GM23338 (cell line): ENCODE measurements around the gene CLEC11A.

Experiments used
- CREB1 ChIP-seq: fragments of 250-450 bp; sonication (Bioruptor Pico); IDR thresholded peaks from 2 replicates; pipeline ENCODE4 v1.5.0; 2020; ENCODE audit warnings: low read depth, mild to moderate bottlenecking, moderate library complexity
- EZH2 ChIP-seq: fragments of 200-600 bp; sonication (generic); IDR thresholded peaks from one replicate; pipeline ENCODE4 v1.8.0; 2017; ENCODE audit warnings: antibody characterized with exemption, mild to moderate bottlenecking, low read depth; ENCODE audit not compliant: unreplicated experiment
- EZH2phosphoT487 ChIP-seq: fragments of 200-600 bp; sonication (generic); IDR thresholded peaks from one replicate; pipeline ENCODE4 v1.8.1; 2018; ENCODE audit warnings: antibody characterized with exemption; ENCODE audit not compliant: unreplicated experiment
- POLR2AphosphoS5 ChIP-seq: IDR thresholded peaks from 2 replicates; pipeline ENCODE4 v1.6.1; 2016; ENCODE audit warnings: antibody characterized with exemption, low read depth
- REST ChIP-seq: IDR thresholded peaks from one replicate; pipeline ENCODE4 v1.6.1; 2018; ENCODE audit warnings: antibody characterized with exemption; ENCODE audit not compliant: unreplicated experiment
- STAT1 ChIP-seq: IDR thresholded peaks from one replicate; pipeline ENCODE4 v1.6.1; 2016; ENCODE audit warnings: antibody characterized with exemption; ENCODE audit not compliant: unreplicated experiment
- TF ChIP-seq, protein P1 (sequence below), 2 experiments: fragments of 200-600 bp in 1 of 2; sonication (generic) in 1 of 2; conservative IDR thresholded peaks; 2 replicates each; pipeline versions ENCODE4 v1.5.1 to v1.6.1; 2016 to 2017; ENCODE audit warnings: antibody characterized with exemption in 2 of 2, low read depth in 2 of 2, mild to moderate bottlenecking in 2 of 2, moderate library complexity in 1 of 2

DNA sequence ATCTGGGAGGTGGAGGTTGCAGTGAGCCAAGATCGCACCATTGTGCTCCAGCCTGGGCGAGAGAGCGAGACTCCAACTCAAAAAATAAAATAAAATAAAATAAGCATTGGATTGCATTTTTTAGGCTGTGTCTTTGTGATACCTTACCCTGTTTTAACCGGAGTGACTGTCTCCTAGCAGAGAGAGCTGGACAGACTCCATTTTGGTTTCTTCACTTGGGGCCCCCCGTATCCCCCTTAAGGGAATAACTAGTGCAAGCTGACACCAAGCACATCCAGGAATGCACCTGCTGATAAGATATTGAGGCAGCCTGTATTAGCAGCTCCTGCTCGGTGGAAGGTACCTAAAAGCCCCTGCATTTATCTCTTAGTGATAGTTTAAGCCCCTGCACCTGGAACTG, 26.3 kb downstream of the CLEC11A start:
- TF ChIP-seq, protein P1, sequence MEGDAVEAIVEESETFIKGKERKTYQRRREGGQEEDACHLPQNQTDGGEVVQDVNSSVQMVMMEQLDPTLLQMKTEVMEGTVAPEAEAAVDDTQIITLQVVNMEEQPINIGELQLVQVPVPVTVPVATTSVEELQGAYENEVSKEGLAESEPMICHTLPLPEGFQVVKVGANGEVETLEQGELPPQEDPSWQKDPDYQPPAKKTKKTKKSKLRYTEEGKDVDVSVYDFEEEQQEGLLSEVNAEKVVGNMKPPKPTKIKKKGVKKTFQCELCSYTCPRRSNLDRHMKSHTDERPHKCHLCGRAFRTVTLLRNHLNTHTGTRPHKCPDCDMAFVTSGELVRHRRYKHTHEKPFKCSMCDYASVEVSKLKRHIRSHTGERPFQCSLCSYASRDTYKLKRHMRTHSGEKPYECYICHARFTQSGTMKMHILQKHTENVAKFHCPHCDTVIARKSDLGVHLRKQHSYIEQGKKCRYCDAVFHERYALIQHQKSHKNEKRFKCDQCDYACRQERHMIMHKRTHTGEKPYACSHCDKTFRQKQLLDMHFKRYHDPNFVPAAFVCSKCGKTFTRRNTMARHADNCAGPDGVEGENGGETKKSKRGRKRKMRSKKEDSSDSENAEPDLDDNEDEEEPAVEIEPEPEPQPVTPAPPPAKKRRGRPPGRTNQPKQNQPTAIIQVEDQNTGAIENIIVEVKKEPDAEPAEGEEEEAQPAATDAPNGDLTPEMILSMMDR (conservative IDR thresholded peaks at IDR 0.05; ENCODE audit: low read depth in 2 of 2) = no peak
- no peak for TF ChIP-seq POLR2AphosphoS5
- no peak for TF ChIP-seq EZH2
- TF ChIP-seq STAT1 = no peak
- TF ChIP-seq REST = no peak
- no peak for TF ChIP-seq CREB1 (CRISPR knock-in tag)
- TF ChIP-seq EZH2phosphoT487 = no peak
